Stimulated activated CD8-positive, alpha-beta memory T cell treated with anti-CD3 and anti-CD28 coated beads, Interleukin-12 subunit alpha, Interleukin-12 subunit beta, amount 100 ng/mL, for 4 hours (primary cell): ENCODE results near the gene RFNG.

ENCODE experiments used
- DNase-seq: peaks from one replicate; pipeline ENCODE4 v3.0.0-alpha.2; 2020; ENCODE audit warnings: low read depth

The RFNG gene

DNA sequence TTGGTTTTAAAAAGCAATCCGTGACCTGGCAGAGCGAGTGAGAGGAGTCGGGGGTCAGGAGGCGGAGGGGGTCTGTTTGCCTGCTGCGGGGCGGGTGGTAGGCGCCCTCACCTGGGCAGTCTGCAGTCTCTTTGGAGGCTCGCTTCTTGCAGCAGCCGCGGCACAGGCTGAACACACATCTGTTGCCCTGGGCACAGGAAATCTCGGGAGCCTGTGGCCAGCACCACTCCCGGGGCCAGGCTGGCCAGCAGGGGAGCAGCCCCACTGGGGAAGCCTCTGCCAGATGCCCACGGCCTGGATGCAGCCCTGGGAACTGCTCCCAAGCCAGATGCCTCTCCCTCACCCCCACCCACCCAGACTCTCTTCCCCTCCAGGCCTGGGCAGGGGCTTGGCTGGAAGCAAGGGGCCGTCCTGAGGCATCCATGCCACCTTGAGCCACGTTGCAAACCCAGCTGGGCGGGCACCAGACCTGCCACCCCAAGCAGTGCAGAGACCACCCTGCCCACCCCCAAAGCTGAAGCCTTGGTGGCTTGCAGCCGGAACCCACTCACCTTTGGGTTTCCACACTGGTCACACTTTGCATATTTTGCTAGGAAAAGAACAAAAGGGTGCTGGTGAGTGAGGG, 6.7 kb upstream of the RFNG start:
- no peak for DNase-seq

GRCh38 chr17:82056729-82057621, 5.4 kb upstream of the RFNG start:
- no peak for DNase-seq

GRCh38 chr17:82055965-82056728, 4.5 kb upstream of the RFNG start:
- DNase-seq = no peak

- no peak for DNase-seq
Observed at GRCh38 chr17:82055023-82055964, 3.7 kb upstream of the RFNG start.

DNA sequence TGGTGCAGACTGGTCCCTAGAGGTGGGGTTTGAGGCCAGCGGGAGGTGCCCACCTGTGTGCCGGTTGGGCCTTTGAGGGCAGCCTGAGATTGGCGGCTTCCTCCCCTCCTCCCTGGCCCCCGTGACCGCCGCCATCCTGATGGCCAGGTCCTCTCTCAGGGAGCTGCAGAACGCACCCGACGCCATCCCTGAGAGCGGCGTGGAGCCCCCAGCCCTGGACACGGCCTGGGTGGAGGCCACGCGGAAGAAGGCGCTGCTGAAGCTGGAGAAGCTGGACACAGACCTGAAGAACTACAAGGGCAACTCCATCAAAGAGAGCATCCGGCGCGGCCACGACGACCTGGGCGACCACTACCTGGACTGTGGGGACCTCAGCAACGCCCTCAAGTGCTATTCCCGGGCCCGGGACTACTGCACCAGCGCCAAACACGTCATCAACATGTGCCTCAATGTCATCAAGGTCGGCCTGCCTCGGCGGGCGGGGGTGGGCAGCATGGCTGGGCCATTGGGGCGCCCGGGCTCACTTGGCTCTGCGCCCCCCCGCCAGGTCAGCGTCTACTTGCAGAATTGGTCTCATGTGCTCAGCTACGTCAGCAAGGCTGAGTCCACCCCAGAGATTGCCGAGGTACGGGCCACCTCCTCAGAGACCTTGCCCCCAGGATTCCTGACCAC, 2.9 kb upstream of the RFNG start:
- no peak for DNase-seq

DNA sequence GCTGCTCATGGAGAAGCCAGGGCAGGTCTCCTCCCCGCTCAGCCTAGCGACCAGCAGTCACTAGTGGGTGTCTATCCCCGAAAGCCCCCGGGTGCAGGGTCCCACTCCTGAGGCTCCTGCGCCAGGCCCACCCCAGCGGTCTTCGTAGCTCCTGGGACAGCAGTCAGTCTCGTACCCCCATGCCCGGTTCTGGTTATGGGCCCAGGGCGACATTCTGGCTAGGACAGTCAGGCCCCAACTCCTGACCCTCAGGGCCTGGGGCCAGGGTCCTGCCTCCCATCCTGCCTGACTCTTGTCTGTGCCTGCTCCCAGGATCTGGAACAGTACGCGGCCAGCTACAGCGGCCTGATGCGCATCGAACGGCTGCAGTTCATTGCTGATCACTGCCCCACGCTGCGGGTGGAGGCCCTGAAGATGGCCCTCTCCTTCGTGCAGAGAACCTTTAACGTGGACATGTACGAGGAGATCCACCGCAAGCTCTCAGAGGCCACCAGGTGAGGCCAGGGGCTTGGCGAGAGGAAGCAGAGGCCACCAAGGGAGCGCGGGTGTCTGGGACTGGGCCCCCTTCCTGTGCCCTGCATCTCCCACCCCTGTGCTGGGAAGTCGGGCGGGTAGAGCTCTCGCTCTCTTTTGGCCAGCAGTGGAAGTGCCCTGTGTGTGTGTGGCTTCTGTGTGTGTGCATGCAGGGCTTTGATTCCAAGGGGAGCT, 2.1 kb upstream of the RFNG start:
- DNase-seq = no peak

- no peak for DNase-seq
Observed at GRCh38 chr17:82053130-82053529, 1.5 kb upstream of the RFNG start.

DNA sequence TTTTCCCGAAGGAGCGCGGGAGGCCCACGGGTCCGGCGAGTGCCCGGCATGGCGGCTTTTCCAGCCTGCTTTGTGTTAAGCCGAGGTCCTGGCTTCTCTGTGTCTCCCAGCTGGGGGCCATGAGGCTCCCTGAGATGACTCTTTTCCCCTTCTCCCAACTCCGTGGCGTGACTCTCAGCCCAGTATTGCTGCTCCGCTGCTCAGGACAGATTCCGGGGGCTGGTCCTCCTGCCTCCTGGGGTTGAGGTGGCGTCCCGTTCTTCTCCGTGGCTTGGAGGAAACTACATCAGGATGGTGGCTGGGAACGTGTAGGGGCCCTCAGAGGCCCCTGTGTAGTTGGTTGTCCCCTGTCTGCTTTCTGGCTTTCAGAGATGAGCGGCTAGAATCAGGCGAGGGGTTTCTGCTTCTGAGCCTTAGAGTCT, 1.0 kb upstream of the RFNG start:
- DNase-seq = no peak

DNA sequence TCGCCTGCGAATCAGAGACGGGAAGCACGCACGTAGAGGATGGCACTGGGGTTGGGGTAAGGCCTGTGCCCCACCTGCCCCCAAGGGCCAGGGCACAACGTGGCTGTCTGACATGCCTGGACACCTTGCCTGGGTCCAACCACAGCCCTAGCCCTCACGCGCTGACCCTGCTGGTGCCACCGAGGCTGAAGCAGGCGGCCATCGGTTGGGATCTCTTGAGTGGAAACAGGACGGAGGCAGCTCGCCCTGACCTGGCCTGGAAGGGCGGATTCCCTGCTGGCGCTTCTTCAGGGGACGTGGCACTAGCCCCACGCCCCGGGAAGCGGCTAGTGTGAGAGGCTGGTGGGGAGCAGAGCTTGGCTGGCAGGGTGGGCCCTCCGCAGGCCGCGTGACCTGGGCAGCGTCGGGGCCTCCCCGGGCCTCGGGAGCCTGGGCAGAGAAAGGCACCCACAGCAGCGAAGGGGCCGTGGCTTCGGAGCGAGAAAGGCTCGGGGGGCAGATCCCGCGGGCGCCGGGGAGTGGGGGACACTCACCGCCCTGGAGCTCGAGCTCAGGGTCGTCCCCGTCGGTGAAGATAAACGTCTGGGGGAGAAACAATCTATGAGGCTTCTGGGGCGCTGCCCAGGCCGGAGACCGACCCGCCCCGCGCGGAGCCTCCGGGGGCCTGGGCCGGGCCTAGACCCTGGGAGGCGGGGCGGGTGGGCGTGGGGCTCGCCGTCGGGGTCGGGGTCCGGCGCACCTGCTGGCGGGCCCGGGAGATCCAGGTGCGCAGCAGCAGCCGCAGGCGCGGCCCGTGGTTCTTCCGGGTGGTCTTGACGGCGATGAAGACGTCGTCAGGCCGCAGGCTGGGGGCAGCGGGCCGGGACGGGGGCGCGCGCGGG, 610 bp downstream of the RFNG start:
- no peak for DNase-seq

DNA sequence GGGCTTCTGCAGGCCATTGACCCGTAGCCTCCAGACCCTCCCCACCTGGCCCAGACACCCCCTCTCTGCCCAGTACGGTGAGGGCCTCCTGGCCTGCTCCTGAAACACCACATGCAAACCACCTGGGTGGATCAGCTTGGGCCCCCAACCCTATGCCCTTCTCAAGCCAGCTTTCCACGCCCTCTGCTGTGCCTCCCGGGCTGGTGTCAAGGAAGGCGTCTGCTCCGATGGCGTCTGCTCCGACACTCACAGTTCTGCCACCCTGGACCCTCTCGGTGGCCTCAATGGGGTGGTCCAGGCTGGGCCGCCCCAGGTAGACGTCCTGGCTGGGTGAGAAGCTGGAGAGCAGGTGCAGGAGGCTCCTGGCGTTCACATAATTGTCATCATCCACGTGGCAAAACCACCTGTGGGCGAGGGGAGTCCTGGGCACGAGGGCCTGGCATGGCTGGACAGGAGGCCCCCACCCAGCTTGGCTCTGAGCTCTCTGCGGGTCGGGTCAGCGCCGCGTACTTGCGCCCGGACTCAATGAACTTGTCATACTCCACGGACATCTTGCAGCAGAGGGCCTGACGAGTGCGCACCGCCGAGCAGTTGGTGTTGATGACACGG, 1.4 kb downstream of the RFNG start:
- DNase-seq = no peak

DNA sequence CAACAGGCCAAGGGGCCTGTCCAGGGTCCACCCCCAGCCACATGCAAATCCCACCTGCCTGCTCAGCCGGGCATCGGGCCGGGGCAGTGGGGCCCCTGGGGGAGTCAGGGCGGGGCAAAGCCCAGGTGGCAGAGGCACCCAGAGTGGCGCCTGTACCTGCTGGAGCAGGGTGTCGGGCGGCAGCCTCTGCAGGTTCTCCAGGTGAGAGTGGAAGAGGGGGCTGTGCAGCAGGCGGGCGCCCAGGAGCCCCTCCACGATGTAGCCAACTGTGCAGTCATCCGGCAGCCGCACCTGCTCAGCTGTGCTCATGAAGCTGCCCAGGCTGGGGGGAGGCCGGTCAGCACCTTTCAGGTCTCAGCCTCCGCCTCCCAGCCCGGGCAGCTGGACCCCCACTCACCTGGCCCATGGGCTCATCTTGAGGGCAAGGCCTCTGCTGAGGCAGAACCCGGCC, 2.1 kb downstream of the RFNG start:
- no peak for DNase-seq

GRCh38 chr17:82049106-82049505, 2.5 kb downstream of the RFNG start:
- no peak for DNase-seq

GRCh38 chr17:82048571-82048971, 3.0 kb downstream of the RFNG start:
- DNase-seq = no peak

DNA sequence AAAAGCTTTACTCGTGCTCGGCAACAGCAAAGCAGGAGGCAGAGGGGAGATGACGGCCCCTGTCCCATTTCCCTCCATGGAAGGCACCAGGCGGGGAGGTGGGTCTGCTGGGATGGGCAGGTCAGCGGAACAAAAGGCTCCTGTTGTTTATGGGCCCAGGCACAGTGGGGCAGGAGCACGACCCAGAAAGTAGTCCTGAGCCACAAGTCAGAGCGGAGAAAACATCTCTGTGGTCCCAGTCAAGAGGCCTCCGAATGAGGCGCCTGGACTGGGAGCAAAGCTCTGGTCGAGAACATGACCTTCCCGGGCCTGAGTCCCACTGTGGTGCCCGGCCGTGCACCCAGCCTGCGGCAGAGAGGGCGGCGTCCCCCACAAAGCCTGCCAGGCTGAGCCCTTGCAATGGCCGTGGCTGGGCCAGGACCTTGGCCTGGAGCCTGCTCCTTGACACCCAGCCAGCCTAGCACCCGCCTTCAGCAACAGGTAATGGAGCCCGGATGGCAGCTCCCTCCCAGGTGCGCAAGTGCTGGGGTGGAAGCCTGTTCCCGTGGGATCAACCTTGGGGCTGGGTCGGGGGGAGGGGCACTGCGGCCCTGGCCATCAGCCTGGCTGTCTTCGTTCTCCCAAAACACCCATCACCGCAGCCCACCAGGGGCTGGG, 3.6 kb downstream of the RFNG start:
- no peak for DNase-seq

DNA sequence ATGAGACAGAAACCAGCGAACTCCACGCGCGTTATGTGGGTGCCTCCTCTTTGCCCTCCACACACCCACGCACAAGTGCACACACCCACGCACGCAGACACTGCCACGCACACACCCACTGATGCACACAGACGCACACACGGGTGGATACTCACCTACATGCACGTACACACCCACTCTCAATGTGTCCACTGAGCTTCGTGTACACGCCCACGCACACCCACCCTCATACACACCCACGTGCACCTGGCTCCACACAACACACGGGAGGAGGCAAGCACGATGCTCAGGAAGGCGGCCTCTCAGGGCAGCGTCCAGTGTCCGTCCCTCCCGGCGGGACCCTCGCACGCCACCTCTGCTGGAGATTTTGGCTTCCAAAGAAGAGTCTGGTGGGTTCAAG, 4.2 kb downstream of the RFNG start:
- DNase-seq = no peak

DNA sequence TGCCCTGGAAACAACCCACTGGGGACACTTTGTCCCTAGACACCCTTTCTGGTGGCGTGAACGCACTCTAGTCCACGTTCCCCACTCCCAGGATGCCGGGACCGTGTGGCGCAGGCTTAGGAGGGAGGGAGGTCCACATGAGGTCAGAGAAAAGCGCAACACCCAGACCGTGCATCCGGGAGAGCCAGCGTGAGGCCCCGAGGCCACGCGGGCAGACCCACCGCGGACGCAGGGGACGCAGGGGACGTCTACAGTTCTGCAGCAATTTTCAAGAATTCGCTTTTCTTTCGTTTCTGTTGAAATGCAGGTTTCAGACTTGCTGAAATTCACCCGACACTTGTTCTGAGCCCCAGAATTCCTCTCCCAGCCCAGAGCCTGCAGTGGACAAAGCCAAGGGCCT, 4.7 kb downstream of the RFNG start:
- DNase-seq = no peak

GRCh38 chr17:82045936-82046484, 5.6 kb downstream of the RFNG start:
- no peak for DNase-seq

GRCh38 chr17:82043507-82043906, 8.1 kb downstream of the RFNG start:
- no peak for DNase-seq
